Measurements from ENCODE around the gene GDPD1.
"Not testable (repeated sequence)": the region's sequence is repeated elsewhere in the genome, so short reads cannot be mapped to it uniquely, and the experiment has no call there.

GDPD1 gene

DNA sequence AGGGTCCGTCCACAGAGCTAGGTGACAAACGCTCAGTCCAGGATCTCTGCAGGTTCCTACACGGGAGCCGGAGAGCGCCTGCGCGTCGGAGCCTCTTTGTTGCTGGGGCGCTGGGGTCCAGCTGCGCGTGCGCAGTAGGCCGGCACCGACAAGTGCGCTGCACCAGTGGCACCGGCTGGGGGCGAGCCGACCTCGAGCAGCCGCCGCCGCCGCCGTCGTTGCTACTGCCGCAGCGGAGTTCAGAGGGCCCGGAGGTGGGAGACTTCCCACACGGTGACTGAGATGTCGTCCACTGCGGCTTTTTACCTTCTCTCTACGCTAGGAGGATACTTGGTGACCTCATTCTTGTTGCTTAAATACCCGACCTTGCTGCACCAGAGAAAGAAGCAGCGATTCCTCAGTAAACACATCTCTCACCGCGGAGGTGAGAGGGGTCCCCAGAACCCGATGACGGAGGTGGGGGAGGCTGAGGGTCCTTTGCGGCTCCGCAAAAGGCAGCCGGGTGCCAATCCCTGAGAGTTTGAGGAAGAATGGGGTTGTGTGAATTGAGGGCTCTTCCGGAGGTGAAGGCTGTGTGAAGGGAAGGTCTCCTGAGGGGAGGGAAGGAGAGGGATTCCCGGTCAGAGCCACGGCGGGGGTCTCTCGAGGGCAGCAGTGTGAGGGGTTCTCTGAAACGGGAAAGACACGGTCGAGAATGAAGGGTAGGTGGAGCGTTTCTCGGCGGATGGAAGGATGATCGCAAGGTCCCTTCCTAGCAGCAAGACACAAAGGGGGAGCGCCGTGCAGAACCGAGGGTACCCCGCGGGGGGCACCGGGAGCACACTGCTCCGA lies at the start of gene GDPD1:
Gene GDPD1, plus strand, starts transcription at position 184 of the 831 bp plus-strand sequence. Its CDS starts 99 bp downstream, at position 283.
- TF ChIP-seq, protein P1, sequence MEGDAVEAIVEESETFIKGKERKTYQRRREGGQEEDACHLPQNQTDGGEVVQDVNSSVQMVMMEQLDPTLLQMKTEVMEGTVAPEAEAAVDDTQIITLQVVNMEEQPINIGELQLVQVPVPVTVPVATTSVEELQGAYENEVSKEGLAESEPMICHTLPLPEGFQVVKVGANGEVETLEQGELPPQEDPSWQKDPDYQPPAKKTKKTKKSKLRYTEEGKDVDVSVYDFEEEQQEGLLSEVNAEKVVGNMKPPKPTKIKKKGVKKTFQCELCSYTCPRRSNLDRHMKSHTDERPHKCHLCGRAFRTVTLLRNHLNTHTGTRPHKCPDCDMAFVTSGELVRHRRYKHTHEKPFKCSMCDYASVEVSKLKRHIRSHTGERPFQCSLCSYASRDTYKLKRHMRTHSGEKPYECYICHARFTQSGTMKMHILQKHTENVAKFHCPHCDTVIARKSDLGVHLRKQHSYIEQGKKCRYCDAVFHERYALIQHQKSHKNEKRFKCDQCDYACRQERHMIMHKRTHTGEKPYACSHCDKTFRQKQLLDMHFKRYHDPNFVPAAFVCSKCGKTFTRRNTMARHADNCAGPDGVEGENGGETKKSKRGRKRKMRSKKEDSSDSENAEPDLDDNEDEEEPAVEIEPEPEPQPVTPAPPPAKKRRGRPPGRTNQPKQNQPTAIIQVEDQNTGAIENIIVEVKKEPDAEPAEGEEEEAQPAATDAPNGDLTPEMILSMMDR (IDR thresholded peaks at IDR 0.05; ENCODE audit: low read depth, low read length), result peak; percentile 54
- peak within 1 kb of the TSS; percentile 63 for H3K4me3 ChIP-seq (ENCODE audit: low read depth, low read length)
- DNase-seq (ENCODE audit: low read depth, low spot score), result peak; percentile 90
- in situ Hi-C loops (cut with HindIII; ENCODE audit: low sequenced_read_pairs), result no loop called here

DNA sequence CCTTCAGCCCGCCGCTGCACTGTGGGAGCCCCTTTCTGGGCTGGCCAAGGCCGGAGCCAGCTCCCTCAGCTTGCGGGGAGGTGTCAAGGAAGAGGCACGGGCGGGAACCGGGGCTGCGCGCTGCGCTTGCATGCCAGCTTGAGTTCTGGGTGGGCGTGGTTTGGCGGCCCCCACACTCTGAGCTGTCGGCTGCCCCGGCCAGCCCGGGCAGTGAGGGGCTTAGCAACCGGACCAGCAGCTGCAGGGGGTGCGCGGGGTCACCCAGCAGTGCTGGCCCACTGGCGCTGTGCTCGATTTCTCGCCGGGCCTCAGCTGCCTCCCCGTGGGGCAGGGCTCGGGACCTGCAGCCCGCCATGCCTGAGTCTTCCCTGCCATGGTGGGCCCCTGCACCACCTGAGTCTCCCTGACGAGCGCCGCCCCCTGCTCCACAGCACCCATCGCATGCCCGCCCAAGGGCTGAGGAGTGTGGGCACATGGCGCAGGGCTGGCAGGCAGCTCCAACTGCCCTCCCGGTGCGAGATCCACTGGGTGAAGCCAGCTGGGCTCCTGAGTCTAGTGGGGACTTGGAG lies 47.8 kb upstream of the GDPD1 start:
- H3K4me3 ChIP-seq (ENCODE audit: low read depth, low read length), result no peak overlapping the region
- in situ Hi-C loops (cut with HindIII; ENCODE audit: low sequenced_read_pairs), result no loop called here

DNA sequence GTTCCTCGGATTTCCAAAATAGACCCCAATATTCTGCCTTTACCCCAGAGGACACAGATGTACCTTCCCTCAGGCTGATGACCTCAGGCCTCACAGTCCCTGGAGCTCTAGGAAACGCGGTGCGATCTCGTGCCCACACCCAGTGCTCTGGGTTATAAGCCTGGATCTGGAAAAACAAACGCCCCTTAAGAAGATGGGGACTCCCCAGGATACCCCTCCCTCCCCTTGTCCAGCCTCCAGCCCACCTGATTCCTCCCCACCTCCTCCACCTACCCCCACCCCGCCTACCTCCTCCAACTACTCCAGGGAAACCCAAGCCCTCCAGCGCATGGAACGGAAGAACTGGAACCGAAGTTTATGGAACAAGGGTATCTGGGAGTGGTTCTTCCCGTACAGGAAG lies 45.6 kb upstream of the GDPD1 start:
- in situ Hi-C loops (cut with HindIII; ENCODE audit: low sequenced_read_pairs), result no loop called here
- no peak overlapping the region for H3K4me3 ChIP-seq (ENCODE audit: low read depth, low read length)
- no peak for DNase-seq (ENCODE audit: low read depth, low spot score)
- TF ChIP-seq, protein P1 (IDR thresholded peaks at IDR 0.05; ENCODE audit: low read depth, low read length), result no peak

More for the DNA sequence above, 47.8 kb upstream of the GDPD1 start:
- TF ChIP-seq, protein P1 (IDR thresholded peaks at IDR 0.05; ENCODE audit: low read depth, low read length), result no peak
- no peak for DNase-seq (ENCODE audit: low read depth, low spot score)

DNA sequence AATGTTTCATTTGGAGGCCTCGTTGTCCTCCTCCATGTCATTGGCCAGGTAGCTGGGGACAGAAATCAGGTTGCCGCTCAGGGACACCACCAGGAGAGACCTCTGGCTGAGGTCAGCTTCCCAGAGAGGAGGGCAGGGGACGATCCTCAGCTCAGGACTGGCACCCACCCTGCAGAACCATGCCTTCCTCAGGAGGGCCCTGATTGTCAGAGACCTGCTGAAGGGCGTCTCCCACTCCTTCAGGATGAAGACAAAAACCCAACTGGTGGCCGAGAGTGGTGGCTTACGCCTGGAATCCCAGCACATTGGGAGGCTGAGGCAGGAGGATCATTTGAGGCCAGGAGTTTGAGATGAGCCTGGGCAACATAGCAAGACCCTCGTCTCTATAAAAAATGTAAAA lies 45.2 kb upstream of the GDPD1 start:
- no peak for DNase-seq (ENCODE audit: low read depth, low spot score)
- TF ChIP-seq, protein P1 (IDR thresholded peaks at IDR 0.05; ENCODE audit: low read depth, low read length), result no peak
- in situ Hi-C loops (cut with HindIII; ENCODE audit: low sequenced_read_pairs), result no loop called here
- no peak overlapping the region for H3K4me3 ChIP-seq (ENCODE audit: low read depth, low read length)

DNA sequence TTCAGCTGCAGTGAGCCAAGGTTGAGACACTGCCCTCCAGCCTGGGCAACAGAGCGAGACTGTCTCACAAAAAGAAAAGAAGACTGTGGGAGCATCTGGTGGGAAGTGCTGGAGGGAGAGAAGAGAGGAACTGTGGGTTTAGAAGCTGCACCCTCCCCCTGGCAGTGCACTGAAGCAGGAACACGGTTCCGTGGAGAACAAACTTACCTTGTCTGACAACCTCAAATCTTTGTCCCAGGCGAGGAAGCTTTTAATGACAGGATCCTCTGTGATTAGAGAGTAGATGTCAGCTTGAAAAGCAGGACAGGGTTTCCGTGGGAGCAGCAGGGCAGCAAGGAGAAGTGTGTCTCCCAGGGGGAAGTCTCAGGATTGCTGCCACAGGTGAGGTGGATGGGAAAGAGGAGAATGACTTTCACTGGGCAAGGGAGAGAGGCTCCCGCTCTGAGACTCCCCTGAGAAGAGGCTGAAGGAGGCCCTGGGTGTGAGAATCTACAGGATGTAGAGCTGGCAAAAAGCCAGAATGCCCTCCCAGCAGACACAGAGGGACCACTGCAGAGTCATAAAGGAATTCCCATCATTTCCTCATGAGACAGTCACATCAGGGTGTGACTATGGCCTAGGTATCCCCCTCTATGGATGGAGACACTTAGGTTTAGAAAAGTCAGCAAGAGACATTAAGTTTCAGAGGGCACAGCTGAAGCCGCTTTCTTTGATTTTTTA lies 41.9 kb upstream of the GDPD1 start:
- in situ Hi-C loops (cut with HindIII; ENCODE audit: low sequenced_read_pairs), result no loop called here
- DNase-seq (ENCODE audit: low read depth, low spot score), result no peak
- TF ChIP-seq, protein P1 (IDR thresholded peaks at IDR 0.05; ENCODE audit: low read depth, low read length), result no peak
- H3K4me3 ChIP-seq (ENCODE audit: low read depth, low read length), result no peak overlapping the region

DNA sequence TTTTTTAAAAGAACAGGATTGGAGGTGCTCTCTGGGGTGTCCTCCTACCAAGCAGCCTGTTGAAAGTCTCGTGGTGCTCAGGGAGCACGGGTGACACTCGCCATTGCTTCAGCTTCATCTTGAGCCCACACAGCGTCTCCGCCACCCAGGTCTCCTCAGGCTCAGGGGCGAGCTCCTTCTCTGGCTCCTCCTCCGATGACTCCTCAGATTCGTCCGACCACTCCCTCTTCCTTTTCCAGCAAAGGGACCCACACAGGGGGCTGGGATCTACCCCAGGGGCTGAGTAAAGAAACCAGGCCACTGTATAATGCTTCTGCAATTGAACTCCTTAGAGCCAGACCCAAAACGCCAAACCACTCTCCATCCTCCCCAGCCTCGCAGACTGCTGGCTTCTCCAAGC lies 40.7 kb upstream of the GDPD1 start:
- in situ Hi-C loops (cut with HindIII; ENCODE audit: low sequenced_read_pairs); DNase-seq (ENCODE audit: low read depth, low spot score); H3K4me3 ChIP-seq (ENCODE audit: low read depth, low read length): not testable (repeated sequence)

Measured in astrocyte of the spinal cord (primary cell).